ENCODE data around the gene IFNAR1.
A peak's percentile ranks its signal among the peaks of the same experiment; 100 is the strongest.
"Not testable (repeated sequence)": the region's sequence is repeated elsewhere in the genome, so short reads cannot be mapped to it uniquely, and the experiment has no call there.

The IFNAR1 gene

DNA sequence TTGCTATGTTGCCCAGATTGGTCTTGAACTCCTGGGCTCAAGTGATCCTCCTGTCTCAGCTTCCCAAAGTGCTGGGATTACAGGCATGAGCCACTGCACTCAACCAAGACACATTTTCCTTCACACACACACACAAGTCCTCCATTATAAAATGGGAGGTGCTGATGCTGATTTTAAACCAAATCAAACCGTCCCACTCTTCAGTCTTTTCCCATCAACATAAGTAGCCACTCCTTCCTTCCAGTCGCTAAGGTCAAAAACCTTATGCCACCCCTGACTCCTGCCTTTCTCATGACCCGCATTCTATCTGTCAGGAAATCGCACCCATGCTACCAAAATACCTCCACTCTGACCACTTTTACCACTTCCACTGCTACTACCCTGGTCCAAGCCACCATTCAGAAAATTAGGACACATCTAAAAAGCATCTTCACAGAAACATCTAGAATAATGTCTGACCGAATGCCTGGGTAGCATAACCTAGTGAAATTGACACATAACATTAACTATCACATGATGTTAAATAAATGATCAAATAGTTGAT lies 50.4 kb downstream of the IFNAR1 start:
- DNase-seq: no peak

- peak in 5 of 56 donors; percentile 14 to 32 (median 17) for DNase-seq
Observed at GRCh38 chr21:33377221-33377920, 52.6 kb downstream of the IFNAR1 start.

DNA sequence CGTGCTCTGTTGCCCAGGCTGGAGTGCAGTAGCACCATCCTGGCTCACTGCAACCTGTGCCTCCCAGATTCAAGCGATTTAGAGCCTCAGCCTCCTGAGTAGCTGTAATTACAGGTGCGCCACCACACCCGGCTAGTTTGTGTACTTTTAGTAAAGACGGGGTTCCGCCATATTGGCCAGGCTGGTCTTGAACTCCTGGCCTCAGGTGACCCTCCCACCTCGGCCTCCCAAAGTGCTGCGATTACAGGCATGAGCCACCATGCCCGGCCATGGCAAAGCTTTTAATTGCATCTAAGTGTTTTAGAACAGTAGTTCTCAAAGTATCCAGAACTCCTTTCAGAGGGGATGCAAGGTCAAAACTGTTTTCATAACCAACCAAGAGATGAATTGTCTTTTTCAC lies 53.3 kb downstream of the IFNAR1 start:
- no peak for DNase-seq

- DNase-seq: peak in 2 of 56 donors; percentile 11 to 17
Observed at GRCh38 chr21:33379934-33380333, 55.2 kb downstream of the IFNAR1 start.

GRCh38 chr21:33380483-33380998 lies 55.8 kb downstream of the IFNAR1 start:
- peak in 50 of 56 donors; percentile 4 to 93 (median 50) for DNase-seq

GRCh38 chr21:33381381-33381780 lies 56.6 kb downstream of the IFNAR1 start:
- not testable (repeated sequence) for DNase-seq

DNA sequence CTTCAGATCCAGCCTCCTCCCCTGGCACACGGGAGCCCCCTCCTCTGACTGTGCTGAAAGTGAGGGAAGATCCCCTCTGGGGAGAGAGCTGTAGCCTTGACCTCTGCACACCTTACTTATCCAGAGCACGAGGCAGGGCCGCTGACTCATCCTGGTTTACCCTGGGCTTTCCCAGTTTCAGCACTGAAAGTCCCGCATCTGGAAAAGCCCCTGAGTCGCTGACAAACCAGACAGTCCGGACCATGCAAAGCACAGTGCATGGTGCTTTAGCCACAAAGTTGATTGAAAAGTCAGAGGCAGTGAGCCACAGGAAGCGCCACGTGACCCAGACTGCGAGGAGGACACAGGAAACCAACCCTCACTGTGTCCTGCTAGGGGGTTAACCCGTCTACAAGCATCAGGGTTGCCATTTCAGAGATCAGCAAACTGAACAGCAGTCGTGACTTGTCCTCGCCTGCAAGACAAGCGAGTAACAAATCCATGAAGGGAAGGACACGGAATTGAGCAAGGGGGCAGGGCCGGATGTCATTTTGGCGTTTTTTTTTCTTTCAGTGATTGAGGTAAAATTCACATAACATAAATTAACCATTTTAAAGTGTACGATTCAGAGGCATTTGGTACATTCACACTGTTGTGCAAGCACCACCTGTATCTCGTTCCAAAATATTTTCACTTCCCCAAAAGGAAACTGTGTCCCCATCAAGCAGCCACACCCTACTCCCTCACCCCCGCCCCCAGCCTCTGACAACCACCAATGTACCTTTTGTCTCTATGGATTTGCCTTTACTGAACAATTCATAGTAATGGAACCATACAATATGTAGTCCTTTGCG lies 58.5 kb downstream of the IFNAR1 start:
- peak in 9 of 56 donors; percentile 2 to 15 (median 6) for DNase-seq

DNA sequence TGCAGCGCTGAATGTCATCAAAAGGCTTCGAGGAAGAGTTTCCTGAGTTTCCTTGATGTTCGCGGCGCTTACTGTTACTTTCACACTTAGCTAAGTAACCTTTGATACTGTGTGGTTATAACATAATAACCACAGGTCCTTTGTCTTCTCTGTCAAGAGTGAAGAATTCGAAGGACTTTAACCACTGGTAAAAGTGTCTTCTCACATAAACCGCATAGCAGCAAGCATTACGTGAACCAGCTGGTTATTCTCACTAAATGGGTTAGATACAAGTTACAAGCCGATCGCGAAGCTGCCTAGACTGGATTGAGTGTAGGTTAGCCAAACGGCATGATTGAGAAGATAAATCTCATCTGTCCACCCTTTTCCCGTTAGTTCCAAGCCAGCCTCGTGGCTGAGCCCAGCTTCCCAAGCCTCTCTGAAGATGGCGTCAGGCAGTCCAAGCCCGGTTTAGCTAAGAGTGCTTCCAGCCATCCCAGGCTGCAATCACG lies 60.1 kb downstream of the IFNAR1 start:
- DNase-seq: no peak

DNA sequence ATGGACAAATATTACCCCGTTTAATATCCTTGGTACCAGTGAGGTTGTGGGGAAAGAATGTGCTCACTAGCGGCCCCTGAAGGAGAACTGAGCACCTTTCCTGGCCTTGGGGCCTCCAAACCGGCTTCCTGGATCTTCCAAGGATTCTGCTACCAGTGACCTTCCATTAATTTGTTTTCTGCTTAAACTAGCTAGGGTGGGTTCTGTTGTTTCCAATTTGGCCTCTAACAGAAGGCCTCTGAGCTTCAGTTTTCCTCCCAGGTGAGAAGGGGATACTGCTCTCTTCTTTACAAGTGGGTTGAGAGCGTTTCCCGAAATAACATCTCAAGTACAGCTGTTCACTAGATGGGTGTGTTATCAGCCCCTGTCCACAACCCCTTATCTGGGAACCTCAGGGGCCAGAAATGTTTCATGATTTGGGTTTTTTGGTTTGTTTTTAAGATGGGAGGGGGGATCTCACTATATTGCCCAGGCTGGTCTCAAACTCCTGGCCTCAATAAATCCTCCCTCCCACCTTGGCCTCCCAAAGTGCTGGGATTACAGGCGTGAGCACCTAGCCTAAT lies 61.5 kb downstream of the IFNAR1 start:
- DNase-seq: no peak

DNA sequence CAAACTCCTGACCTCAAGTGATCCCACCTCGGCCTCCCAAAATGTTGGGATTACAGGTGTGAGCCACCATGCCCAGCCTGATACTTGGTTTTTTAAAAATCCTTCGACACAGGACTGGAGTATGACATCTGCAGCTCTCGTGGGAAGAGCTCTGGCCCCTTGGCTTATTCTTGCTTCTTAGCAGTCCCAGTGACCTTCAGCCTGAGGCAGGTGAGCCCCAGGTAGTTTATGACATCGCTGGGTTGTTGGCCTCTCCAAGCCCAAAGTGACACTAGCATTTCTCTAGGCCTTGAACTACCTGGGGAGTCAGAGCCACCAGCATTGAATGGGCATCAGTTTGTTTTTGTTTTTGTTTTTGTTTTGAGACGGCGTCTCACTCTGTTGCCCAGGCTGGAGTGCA lies 62.5 kb downstream of the IFNAR1 start:
- no peak for DNase-seq

GRCh38 chr21:33388188-33388587 lies 63.4 kb downstream of the IFNAR1 start:
- no peak for DNase-seq

GRCh38 chr21:33390479-33390878 lies 65.7 kb downstream of the IFNAR1 start:
- DNase-seq: no peak

- DNase-seq: no peak
Observed at GRCh38 chr21:33391656-33392055, 66.9 kb downstream of the IFNAR1 start.

- no peak for DNase-seq
Observed at GRCh38 chr21:33392284-33392985, 67.7 kb downstream of the IFNAR1 start.

- DNase-seq: no peak
Observed at GRCh38 chr21:33393348-33393747, 68.6 kb downstream of the IFNAR1 start.

DNA sequence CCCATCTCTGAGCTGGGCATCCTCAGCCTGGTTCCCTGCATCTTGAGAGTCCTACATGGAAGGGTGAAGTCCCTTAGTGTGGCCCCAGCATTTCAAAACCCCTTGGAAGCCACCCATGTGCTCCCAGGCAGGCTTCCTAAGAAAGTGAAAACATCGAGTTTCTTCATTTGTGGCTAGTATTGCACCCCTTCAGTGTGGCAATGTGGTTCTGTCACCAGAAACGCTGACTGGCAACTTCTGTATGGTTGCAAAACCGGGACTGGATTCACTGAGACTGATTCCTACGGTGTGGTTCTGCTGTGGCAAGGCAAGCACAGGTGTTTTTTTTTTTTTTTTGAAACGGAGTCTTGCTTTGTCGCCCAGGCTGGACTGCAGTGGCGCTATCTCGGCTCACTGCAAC lies 69.5 kb downstream of the IFNAR1 start:
- DNase-seq: peak in 6 of 56 donors; percentile 10 to 30 (median 20)

DNA sequence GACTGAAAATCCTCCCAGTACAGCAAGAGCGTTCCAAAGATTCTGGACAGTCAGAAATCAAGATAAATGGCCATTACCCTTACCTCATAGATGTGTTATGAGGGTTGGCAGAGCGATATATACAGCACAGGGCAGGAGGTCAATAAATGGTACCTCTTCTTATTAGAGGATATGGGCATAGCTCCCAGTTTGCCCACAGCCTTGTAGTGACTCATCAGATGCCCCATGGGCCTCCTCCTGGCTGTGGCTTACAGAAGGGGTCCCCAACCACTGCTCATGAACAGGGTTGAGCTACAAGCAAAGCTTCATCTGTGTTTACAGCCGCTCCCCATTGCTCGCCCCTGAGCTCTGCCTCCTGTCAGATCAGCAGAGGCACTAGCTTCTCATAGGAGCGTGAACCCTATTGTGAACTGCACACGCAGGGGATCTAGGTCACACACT lies 71.1 kb downstream of the IFNAR1 start:
- no peak for DNase-seq

- no peak for DNase-seq
Observed at GRCh38 chr21:33396436-33396835, 71.7 kb downstream of the IFNAR1 start.

DNA sequence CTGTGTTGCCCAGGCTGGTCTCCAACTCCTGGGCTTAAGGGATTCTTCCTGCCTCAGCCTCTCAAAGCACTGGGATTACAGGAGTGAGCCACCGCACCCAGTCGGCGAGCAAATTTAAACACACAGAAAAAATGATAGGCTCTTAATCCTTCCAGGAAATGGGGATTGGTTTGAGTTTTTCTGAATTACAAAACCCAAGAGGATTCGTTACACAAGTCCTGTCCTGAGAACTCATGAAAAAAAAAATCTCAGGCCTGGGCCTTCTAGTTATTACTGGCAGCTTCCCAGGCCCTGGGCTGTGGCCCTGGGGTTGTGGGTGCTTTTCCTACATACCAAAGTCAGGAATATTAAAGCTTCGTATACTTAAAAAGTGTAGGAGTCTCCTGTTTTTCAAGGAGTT lies 72.2 kb downstream of the IFNAR1 start:
- DNase-seq: no peak

DNA sequence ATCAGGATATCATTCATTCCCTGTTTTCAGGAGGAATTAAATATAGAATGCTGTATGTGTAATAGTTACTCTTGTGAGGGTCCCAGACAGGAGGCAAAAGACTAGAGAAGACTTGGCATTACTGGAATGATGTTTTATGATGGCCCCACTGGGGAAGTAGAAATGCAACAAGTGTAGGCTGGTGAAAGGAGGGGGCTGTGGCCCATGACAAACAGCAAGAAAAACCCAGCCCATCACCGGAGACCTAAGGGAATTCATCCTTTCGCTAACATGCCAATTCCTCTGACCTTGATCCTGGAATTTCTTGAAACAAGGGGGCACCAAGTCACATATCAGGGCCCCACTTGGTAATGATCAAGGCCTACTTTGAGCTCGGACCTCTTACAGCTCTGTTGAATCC lies 72.9 kb downstream of the IFNAR1 start:
- no peak for DNase-seq

GRCh38 chr21:33398361-33398760 lies 73.6 kb downstream of the IFNAR1 start:
- no peak for DNase-seq

All from nucleus accumbens (tissue), 56 donors.